ENCODE data around the gene FOXL2NB.

FOXL2NB gene

GRCh38 chr3:138938877-138939560, 8.0 kb upstream of the FOXL2NB start:
- Histone ChIP-seq H4K20me1 (ENCODE audit: insufficient read depth, low read length) (no peaks in the 10 kb centered on the region), H3K4me3 (ENCODE audit: low read length) (no peak overlapping the region), H3K9ac (ENCODE audit: low read length) (no peak overlapping the region), H3K27ac (ENCODE audit: low read length) (no peak overlapping the region), H3K27me3 (ENCODE audit: low read depth, low read length) (no peaks in the 10 kb centered on the region), H2AFZ (ENCODE audit: low read depth, low read length) (no peak overlapping the region), H3K4me1 (ENCODE audit: low read length) (no peaks in the 10 kb centered on the region), H3K9me3 (ENCODE audit: insufficient read depth, low read length) (no peaks in the 10 kb centered on the region), H3K79me2 (ENCODE audit: low read length) (no peaks in the 10 kb centered on the region), H3K4me2 (ENCODE audit: low read length) (no peak overlapping the region), H3K36me3 (replicated peaks; ENCODE audit: low read depth, low read length) (no peaks in the 10 kb centered on the region)
- TF ChIP-seq EZH2phosphoT487 (IDR thresholded peaks at IDR 0.05; ENCODE audit: low read depth) (no peak), CTCF (IDR thresholded peaks at IDR 0.05; ENCODE audit: low read depth, low read length) (no peak)

DNA sequence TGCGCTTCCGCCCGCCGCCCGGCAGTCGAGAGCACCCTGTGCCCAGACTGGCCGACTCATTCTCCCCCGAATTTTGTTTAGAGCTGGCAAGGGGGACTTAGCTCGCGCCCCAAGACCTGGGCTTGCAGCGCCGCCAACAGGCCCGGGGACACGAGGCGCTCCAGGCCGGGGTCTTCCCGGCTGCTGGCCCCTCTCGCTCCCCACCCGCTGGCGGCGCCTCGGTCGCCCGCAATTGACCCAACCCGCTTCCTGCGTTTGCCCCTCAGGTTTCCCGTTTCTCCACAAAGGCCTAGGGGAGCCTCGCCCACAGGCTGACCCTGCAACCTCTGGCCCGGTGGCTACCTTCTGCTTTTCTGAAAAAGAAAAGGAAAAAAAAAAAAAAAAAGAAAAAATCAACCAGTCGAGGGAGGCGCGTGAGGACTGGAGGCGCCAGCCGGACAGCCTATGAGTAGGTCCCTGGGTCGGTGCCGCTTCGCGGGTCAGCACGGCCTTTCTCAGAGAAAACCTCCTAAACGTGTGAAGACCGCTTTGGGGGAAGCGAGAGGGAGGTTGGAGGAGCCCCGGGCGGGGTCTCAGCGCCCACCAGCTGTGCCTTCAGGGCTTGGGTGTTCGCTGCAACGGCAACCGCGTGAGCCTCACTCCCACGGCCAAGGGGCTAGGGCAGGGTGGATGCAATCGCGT, 7.3 kb upstream of the FOXL2NB start:
- no peak overlapping the region for H3K4me3 ChIP-seq (ENCODE audit: low read length)
- no peak overlapping the region for H3K9ac ChIP-seq (ENCODE audit: low read length)
- no peaks in the 10 kb centered on the region for H3K36me3 ChIP-seq (replicated peaks; ENCODE audit: low read depth, low read length)
- no peaks in the 10 kb centered on the region for H4K20me1 ChIP-seq (ENCODE audit: insufficient read depth, low read length)
- no peaks in the 10 kb centered on the region for H3K4me1 ChIP-seq (ENCODE audit: low read length)
- H2AFZ ChIP-seq (ENCODE audit: low read depth, low read length) = no peak overlapping the region
- H3K27ac ChIP-seq (ENCODE audit: low read length) = no peak overlapping the region
- no peaks in the 10 kb centered on the region for H3K79me2 ChIP-seq (ENCODE audit: low read length)
- H3K4me2 ChIP-seq (ENCODE audit: low read length) = no peak overlapping the region
- no peaks in the 10 kb centered on the region for H3K9me3 ChIP-seq (ENCODE audit: insufficient read depth, low read length)
- no peaks in the 10 kb centered on the region for H3K27me3 ChIP-seq (ENCODE audit: low read depth, low read length)
- no peak for TF ChIP-seq EZH2phosphoT487 (IDR thresholded peaks at IDR 0.05; ENCODE audit: low read depth)
- no peak for TF ChIP-seq CTCF (IDR thresholded peaks at IDR 0.05; ENCODE audit: low read depth, low read length)

DNA sequence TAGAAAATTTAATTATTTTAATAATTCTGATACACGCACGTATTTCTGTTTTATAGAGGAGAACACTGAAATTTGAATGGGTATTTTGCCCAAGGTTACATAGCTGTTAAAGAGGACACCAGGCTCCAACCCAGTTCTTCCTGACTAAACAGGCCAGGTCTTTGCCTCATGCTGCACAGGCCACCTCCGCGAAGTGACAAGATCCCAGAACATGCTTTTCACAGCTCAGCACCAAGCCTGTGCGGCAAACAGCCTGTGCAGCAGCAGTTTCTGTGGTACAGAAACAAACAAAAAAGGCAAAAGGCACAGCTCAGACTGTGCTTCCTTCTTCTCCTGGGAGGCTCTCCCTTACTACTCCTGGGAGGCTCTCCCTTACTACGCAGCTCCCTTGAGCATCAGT, 6.6 kb upstream of the FOXL2NB start:
- Histone ChIP-seq H3K4me2 (ENCODE audit: low read length) (no peak overlapping the region), H3K36me3 (replicated peaks; ENCODE audit: low read depth, low read length) (no peaks in the 10 kb centered on the region), H3K27ac (ENCODE audit: low read length) (no peak overlapping the region), H4K20me1 (ENCODE audit: insufficient read depth, low read length) (no peaks in the 10 kb centered on the region), H3K4me3 (ENCODE audit: low read length) (no peak overlapping the region), H3K79me2 (ENCODE audit: low read length) (no peaks in the 10 kb centered on the region), H3K4me1 (ENCODE audit: low read length) (no peaks in the 10 kb centered on the region), H2AFZ (ENCODE audit: low read depth, low read length) (no peak overlapping the region), H3K9ac (ENCODE audit: low read length) (no peak overlapping the region), H3K27me3 (ENCODE audit: low read depth, low read length) (no peaks in the 10 kb centered on the region), H3K9me3 (ENCODE audit: insufficient read depth, low read length) (no peaks in the 10 kb centered on the region)
- no peak for TF ChIP-seq CTCF (IDR thresholded peaks at IDR 0.05; ENCODE audit: low read depth, low read length)
- no peak for TF ChIP-seq EZH2phosphoT487 (IDR thresholded peaks at IDR 0.05; ENCODE audit: low read depth)

DNA sequence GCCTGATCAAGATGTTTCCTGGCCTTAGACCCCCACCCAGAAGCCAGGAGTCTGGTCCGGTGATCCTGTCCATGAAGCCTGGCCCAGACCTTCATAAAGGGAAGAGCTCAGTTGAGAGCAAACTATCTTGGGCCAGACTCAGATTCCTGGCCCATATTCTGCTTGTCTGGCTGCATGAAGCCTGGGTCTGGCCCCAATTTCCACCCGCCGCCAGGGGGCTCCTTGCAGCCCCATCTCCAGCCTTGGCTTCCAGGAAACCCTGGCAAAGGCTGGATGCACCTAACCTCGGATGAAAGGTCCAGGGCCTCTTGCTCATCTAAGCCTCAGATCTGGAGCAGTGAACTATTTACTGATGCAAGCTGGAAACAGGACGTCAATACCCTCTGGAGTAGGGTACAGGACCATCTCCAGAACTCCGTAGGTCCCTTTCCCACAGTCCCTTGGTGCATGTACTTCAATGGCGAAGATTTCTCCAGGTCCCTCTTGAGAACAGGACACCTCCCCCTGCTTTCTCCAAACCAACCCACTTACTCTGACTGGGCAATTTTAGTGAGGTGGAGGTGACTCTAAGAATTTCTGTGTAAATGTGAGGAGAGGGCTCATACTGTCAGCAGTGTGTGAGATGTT, 5.6 kb upstream of the FOXL2NB start:
- Histone ChIP-seq H4K20me1 (ENCODE audit: insufficient read depth, low read length) (no peaks in the 10 kb centered on the region), H3K9ac (ENCODE audit: low read length) (no peak overlapping the region), H3K36me3 (replicated peaks; ENCODE audit: low read depth, low read length) (no peaks in the 10 kb centered on the region), H3K4me3 (ENCODE audit: low read length) (no peak overlapping the region), H3K27me3 (ENCODE audit: low read depth, low read length) (no peaks in the 10 kb centered on the region), H3K27ac (ENCODE audit: low read length) (no peak overlapping the region), H3K4me1 (ENCODE audit: low read length) (no peaks in the 10 kb centered on the region), H3K4me2 (ENCODE audit: low read length) (no peak overlapping the region), H2AFZ (ENCODE audit: low read depth, low read length) (no peak overlapping the region), H3K79me2 (ENCODE audit: low read length) (no peaks in the 10 kb centered on the region), H3K9me3 (ENCODE audit: insufficient read depth, low read length) (no peaks in the 10 kb centered on the region)
- TF ChIP-seq EZH2phosphoT487 (IDR thresholded peaks at IDR 0.05; ENCODE audit: low read depth) = no peak
- peak; percentile 37 for TF ChIP-seq CTCF (IDR thresholded peaks at IDR 0.05; ENCODE audit: low read depth, low read length)
